Retinal pigment epithelial cell (primary cell): ENCODE measurements around the gene ARL15.

Source experiments
- DNase-seq: peaks from one replicate; pipeline ENCODE4 v3.0.0-alpha.2; 2010; ENCODE audit warnings: low read depth
- H3K4me3 ChIP-seq: 2 replicates; pipeline ENCODE4 v1.5.1; 2011; ENCODE audit warnings: mild to moderate bottlenecking, low read length, control low read depth, moderate library complexity
- CTCF ChIP-seq: conservative IDR thresholded peaks from 2 replicates; pipeline ENCODE4 v1.5.1; 2011; ENCODE audit warnings: low read depth, low read length, control low read depth, inconsistent platforms

The ARL15 gene

GRCh38 chr5:53834500-53834899, 475.9 kb downstream of the ARL15 start:
- no peak overlapping the region for H3K4me3 ChIP-seq
- no peak for TF ChIP-seq CTCF
- no peak for DNase-seq
